WTC11 (cell line): ENCODE data around the gene ABHD12.

Source experiments
- ATF3 ChIP-seq: sonication (generic); formaldehyde crosslinking; conservative IDR thresholded peaks from 2 replicates; pipeline ENCODE4 v1.8.1; 2022; ENCODE audit warnings: mild to moderate bottlenecking, missing genetic modification reagents
- CREB1 ChIP-seq: sonication (generic); formaldehyde crosslinking; IDR thresholded peaks from 2 replicates; pipeline ENCODE4 v1.8.0; 2023; ENCODE audit warnings: mild to moderate bottlenecking, missing genetic modification reagents
- FOXP4 ChIP-seq: sonication (generic); formaldehyde crosslinking; IDR thresholded peaks from 2 replicates; pipeline ENCODE4 v1.8.0; 2022; ENCODE audit warnings: mild to moderate bottlenecking, missing genetic modification reagents
- HMGXB4 ChIP-seq: sonication (generic); formaldehyde crosslinking; IDR thresholded peaks from 2 replicates; pipeline ENCODE4 v1.8.1; 2023; ENCODE audit warnings: mild to moderate bottlenecking, moderate library complexity, missing genetic modification reagents
- IRF2 ChIP-seq: sonication (generic); formaldehyde crosslinking; IDR thresholded peaks from 2 replicates; pipeline ENCODE4 v1.8.0; 2022; ENCODE audit warnings: low read depth, missing genetic modification reagents, borderline replicate concordance
- MYBL2 ChIP-seq: sonication (generic); formaldehyde crosslinking; IDR thresholded peaks from 2 replicates; pipeline ENCODE4 v1.8.1; 2023; ENCODE audit warnings: mild to moderate bottlenecking, moderate library complexity, missing genetic modification reagents
- NR2C2 ChIP-seq: sonication (generic); formaldehyde crosslinking; IDR thresholded peaks from 2 replicates; pipeline ENCODE4 v1.8.0; 2022; ENCODE audit warnings: mild to moderate bottlenecking, missing genetic modification reagents
- NR3C1 ChIP-seq: sonication (generic); formaldehyde crosslinking; conservative IDR thresholded peaks from 2 replicates; pipeline ENCODE4 v1.8.1; 2023; ENCODE audit warnings: low read depth, mild to moderate bottlenecking, missing genetic modification reagents
- PRDM15 ChIP-seq: sonication (generic); formaldehyde crosslinking; IDR thresholded peaks from 2 replicates; pipeline ENCODE4 v1.8.0; 2022; ENCODE audit warnings: missing genetic modification reagents
- TP53 ChIP-seq: sonication (generic); formaldehyde crosslinking; IDR thresholded peaks from 2 replicates; pipeline ENCODE4 v1.8.1; 2023; ENCODE audit warnings: mild to moderate bottlenecking, missing genetic modification reagents
- USF2 ChIP-seq: sonication (generic); formaldehyde crosslinking; IDR thresholded peaks from 2 replicates; pipeline ENCODE4 v1.8.1; 2023; ENCODE audit warnings: mild to moderate bottlenecking, missing genetic modification reagents, moderate library complexity
- ZNF121 ChIP-seq: sonication (generic); formaldehyde crosslinking; IDR thresholded peaks from 2 replicates; pipeline ENCODE4 v1.8.0; 2023; ENCODE audit warnings: missing genetic modification reagents
- TF ChIP-seq, protein P1 (sequence below): fragments of 200-600 bp; IDR thresholded peaks from 2 replicates; pipeline ENCODE4 v1.8.0; 2022; ENCODE audit warnings: antibody characterized with exemption
- TF ChIP-seq, protein P2 (sequence below): sonication (generic); formaldehyde crosslinking; IDR thresholded peaks from 2 replicates; pipeline ENCODE4 v1.8.0; 2022; ENCODE audit warnings: mild to moderate bottlenecking, missing genetic modification reagents

- no peak for TF ChIP-seq HMGXB4 (CRISPR knock-in tag)
- TF ChIP-seq, protein P1, sequence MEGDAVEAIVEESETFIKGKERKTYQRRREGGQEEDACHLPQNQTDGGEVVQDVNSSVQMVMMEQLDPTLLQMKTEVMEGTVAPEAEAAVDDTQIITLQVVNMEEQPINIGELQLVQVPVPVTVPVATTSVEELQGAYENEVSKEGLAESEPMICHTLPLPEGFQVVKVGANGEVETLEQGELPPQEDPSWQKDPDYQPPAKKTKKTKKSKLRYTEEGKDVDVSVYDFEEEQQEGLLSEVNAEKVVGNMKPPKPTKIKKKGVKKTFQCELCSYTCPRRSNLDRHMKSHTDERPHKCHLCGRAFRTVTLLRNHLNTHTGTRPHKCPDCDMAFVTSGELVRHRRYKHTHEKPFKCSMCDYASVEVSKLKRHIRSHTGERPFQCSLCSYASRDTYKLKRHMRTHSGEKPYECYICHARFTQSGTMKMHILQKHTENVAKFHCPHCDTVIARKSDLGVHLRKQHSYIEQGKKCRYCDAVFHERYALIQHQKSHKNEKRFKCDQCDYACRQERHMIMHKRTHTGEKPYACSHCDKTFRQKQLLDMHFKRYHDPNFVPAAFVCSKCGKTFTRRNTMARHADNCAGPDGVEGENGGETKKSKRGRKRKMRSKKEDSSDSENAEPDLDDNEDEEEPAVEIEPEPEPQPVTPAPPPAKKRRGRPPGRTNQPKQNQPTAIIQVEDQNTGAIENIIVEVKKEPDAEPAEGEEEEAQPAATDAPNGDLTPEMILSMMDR: no peak
- no peak for TF ChIP-seq TP53 (CRISPR knock-in tag)
- no peak for TF ChIP-seq USF2
- no peak for TF ChIP-seq ATF3 (CRISPR knock-in tag)
- TF ChIP-seq ZNF121 (CRISPR knock-in tag): no peak
- TF ChIP-seq FOXP4 (CRISPR knock-in tag): no peak
- TF ChIP-seq NR2C2 (CRISPR knock-in tag): no peak
- TF ChIP-seq, protein P2, sequence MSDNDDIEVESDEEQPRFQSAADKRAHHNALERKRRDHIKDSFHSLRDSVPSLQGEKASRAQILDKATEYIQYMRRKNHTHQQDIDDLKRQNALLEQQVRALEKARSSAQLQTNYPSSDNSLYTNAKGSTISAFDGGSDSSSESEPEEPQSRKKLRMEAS: no peak
- TF ChIP-seq NR3C1 (CRISPR knock-in tag): no peak
- TF ChIP-seq IRF2: no peak
- no peak for TF ChIP-seq PRDM15
- TF ChIP-seq MYBL2 (CRISPR knock-in tag): no peak
- no peak for TF ChIP-seq CREB1
These were observed 80.2 kb downstream of the ABHD12 start for GRCh38 chr20:25310268-25310920.
